SIG-M5 (cell line): ENCODE measurements around the gene SPATA33.

Experiments used
- DNase-seq: peaks from one replicate; lab custom pipeline; 2025; lab: John Stamatoyannopoulos, UW

The SPATA33 gene

GRCh38 chr16:89709716-89710432 is 52.2 kb downstream of the SPATA33 start:
- DNase-seq, result no peak

DNA sequence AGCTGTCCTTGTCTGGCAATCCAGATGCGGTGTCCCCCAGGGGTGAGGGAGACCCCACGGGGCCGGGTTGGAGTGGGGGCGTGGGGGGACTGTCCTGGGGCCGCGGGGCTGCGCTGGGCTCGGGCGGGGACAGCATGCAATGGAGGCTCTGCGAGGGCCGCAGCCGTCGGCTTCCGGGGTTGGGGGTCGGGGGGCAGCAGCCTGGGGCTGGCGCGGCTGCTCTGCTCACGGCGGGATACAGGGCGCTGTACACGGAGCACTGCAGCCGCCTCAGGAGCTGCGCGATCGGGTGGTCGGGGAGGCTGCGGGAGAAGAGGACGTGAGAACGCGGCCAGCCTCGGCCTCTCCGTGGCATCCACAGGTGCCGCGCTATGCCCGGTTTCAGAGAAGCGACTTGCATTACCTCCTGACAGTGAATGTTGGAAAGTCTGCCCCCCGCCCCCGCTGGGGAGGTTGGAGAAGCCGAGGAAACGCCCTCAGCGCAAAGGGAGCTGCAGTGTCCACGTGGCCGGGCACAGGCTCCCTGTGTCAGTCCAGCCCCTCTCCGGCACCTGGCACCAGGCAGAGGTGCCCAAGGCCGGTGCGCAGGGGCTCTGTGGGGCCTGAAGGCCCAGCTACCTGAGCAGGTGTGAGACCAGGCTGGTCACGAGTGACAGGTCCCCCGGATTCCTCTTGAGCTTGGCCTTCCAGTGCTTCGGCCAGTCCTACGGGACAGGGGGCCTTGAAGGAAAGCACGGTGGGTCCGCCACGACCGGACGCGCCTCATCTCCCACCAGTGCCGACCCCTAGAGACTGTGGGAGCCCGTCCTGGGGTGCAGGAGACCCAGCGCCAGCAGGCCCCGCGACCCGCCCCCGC is 53.3 kb downstream of the SPATA33 start:
- DNase-seq, result no peak

DNA sequence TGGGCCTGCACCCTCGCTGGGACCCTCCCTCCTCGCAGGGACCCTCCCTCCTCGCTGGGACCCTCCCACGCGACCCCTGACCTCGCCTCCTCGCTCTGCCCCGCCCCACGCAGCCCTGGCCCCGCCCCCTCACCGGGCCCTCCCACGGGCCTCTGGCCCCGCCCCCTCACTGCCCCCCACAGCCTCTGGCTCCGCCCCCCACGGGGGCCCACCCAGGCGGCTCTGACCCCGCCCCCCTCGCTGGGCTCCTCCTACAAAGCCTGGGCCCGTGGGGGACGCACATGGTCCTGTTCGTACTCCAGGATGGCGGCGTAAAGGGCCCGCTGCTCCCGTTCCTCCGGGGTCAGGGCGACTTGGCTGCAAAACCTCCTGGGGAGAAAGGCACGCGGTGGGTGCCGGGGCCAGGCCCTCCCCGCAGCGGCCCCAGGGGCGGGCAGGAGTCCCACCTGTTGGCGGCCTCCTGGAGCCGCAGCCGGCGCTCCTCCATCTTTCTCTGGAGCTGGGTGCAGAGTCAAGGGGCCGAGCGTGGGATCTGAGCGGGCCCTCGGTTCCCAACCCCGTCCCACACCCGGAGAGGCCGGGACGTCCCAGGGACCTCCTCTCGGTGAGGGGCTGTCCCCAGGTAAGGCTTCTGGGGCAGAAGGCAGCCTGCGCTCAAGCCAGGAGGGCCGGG is 54.1 kb downstream of the SPATA33 start:
- DNase-seq, result no peak

DNA sequence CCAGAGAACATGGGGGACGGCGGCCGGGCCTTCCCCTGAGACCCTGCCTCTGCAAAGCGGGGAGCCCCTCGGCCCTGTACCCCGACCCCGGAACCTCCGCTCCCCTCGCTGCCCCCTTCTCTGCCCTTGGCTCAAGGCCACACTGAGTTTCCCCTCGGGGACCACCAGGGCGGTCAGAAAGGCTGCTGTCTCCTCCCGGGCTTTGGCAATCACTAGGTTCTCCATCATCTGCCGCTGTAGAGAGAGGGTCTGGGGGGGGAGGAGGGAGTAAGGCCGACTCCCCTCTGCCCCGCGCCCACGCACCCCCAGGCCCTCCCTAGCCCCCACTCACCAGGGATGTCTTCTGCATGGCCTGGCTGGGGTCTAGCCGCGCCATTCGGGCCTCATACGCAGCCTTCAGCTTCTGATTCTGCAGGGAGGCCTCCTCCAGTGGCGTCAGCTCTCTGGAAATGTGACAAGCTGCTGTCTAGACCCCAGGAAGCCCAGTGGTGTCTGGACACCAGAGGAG is 54.7 kb downstream of the SPATA33 start:
- no peak for DNase-seq

- no peak for DNase-seq
Measured at GRCh38 chr16:89716493-89716892, 58.9 kb downstream of the SPATA33 start.

GRCh38 chr16:89716916-89717687 is 59.5 kb downstream of the SPATA33 start:
- no peak for DNase-seq

GRCh38 chr16:89717688-89718505 is 60.3 kb downstream of the SPATA33 start:
- DNase-seq, result no peak
